Lower leg skin (tissue), 4 donors: ENCODE data around the gene SCGB1C2. TPM values are rescaled to one million over a fixed set of nuclear protein-coding genes. Genes with fewer than 3 reads are reported as not detected.
A peak's percentile ranks its signal among the peaks of the same experiment; 100 is the strongest.

ENCODE experiments used
- DNase-seq, 2 donors: peaks; one replicate each; pipeline ENCODE4 v3.0.0-alpha.2; 2019; ENCODE audit warnings: low spot score in 2 of 2
- H3K4me3 ChIP-seq: fragments of 200-600 bp; sonication (generic); 2 replicates; pipeline ENCODE4 v1.5.1; 2017; ENCODE audit warnings: mild to moderate bottlenecking, low read depth; ENCODE audit not compliant: poor library complexity, severe bottlenecking
- CTCF ChIP-seq, 3 donors: fragments of 450-650 bp; IDR thresholded peaks; one replicate each; pipeline ENCODE4 v1.5.1; 2016; ENCODE audit warnings: antibody characterized with exemption in 3 of 3, mild to moderate bottlenecking in 3 of 3, moderate library complexity in 2 of 3
- POLR2A ChIP-seq, 2 donors: fragments of 450-650 bp; IDR thresholded peaks; one replicate each; pipeline ENCODE4 v1.6.1; 2016 to 2017; ENCODE audit warnings: antibody characterized with exemption in 2 of 2, mild to moderate bottlenecking in 1 of 2, moderate library complexity in 1 of 2
- WGBS, 2 donors: methylation state at CpG; one replicate each; pipeline ENCODE4 v1.1.5; 2018; 5-methylcytosine and 5-hydroxymethylcytosine counted together
- intact Hi-C: fragments of 100-400 bp; cut with DNase I; formaldehyde crosslinking; loops from one replicate; pipeline ENCODE4 v1.15.0; 2023; ENCODE audit warnings: low total_unique reads
- total RNA-seq, 4 donors: library from RNA; depleted of rRNA; stranded (reverse); fragments of >200 nt; gene quantifications; one replicate each; pipeline ENCODE4 v1.1.0, GENCODE V29; 2016

SCGB1C2 gene
- total RNA-seq, 4 donors from 2014 or later: not detected

DNA sequence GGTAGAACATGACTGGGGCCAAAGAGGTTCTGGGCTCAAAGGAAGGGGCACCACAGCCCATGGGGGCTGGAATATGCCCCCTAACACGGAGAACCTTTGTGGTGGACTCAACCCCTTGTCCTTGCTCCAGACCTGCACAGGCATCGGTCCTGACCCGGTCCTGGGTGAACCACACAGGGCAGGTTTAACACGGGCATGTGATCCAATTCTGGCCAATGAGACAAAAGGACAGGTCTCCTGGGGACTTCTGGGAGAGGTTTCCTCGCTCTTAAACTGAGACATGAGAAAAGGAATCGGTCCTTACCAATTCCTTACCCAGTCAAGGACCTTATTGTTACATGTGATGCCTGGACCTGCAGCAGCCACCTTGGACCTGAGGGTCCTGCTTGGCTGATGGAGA lies 40.4 kb downstream of the SCGB1C2 start:
- TF ChIP-seq CTCF (IDR thresholded peaks at IDR 0.05) (no peak), POLR2A (IDR thresholded peaks at IDR 0.05) (no peak)
- H3K4me3 ChIP-seq: no peak overlapping the region
- intact Hi-C loops: no loop called here
- DNase-seq: no peak
- 78 to 91% methylated on average over 6 of the region's 6 CpGs for WGBS, 2 donors

- TF ChIP-seq POLR2A (IDR thresholded peaks at IDR 0.05) (no peak), CTCF (IDR thresholded peaks at IDR 0.05) (no peak)
- no peak for DNase-seq
- intact Hi-C loops: no loop called here
- no peak overlapping the region for H3K4me3 ChIP-seq
- WGBS, 2 donors: 67 to 72% methylated on average over 12 of the region's 12 CpGs
Observed at GRCh38 chr17:178292-179065, 41.1 kb downstream of the SCGB1C2 start.

- intact Hi-C loops: no loop called here
- TF ChIP-seq POLR2A (IDR thresholded peaks at IDR 0.05) (no peak), CTCF (IDR thresholded peaks at IDR 0.05) (no peak)
- 29% methylated on average over 5 of the region's 5 CpGs for WGBS, 2 donors
- H3K4me3 ChIP-seq: no peak overlapping the region
- DNase-seq: no peak
Observed at GRCh38 chr17:179066-179432, 41.7 kb downstream of the SCGB1C2 start.

- WGBS, 2 donors: 8 to 17% methylated on average over 19 to 32 of the region's 32 CpGs
- no peak for TF ChIP-seq POLR2A (IDR thresholded peaks at IDR 0.05)
- TF ChIP-seq CTCF (IDR thresholded peaks at IDR 0.05): no peak
- peak overlapping the region; percentile 24 for H3K4me3 ChIP-seq
- intact Hi-C loops: no loop called here
- DNase-seq: no peak
Observed at GRCh38 chr17:179781-180380, 42.5 kb downstream of the SCGB1C2 start.

- 2 to 3% methylated on average over 27 to 38 of the region's 112 CpGs for WGBS, 2 donors
- intact Hi-C loops: no loop called here
- peak overlapping the region; percentile 24 for H3K4me3 ChIP-seq
- TF ChIP-seq POLR2A (IDR thresholded peaks at IDR 0.05): no peak
- TF ChIP-seq CTCF (IDR thresholded peaks at IDR 0.05): no peak
- DNase-seq: no peak
Observed at GRCh38 chr17:180381-181244, 43.2 kb downstream of the SCGB1C2 start.
